Stimulated activated CD8-positive, alpha-beta memory T cell treated with anti-CD3 and anti-CD28 coated beads, Interleukin-2, amount 100 ng/mL, for 48 hours (primary cell): Measurements from ENCODE around the gene ALG1L2.
"Not testable (repeated sequence)": the region's sequence is repeated elsewhere in the genome, so short reads cannot be mapped to it uniquely, and the experiment has no call there.

Experiments used
- DNase-seq, 2 donors: peaks; one replicate each; pipeline ENCODE4 v3.0.0-alpha.2; 2020; ENCODE audit warnings: low read depth in 2 of 2

Gene ALG1L2, protein sequence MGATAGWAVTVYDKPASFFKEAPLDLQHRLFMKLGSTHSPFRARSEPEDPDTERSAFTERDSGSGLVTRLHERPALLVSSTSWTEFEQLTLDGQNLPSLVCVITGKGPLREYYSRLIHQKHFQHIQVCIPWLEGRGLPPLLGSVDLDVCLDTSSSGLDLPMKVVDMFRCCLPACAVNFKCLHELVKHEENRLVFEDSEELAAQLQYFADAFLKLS

DNA sequence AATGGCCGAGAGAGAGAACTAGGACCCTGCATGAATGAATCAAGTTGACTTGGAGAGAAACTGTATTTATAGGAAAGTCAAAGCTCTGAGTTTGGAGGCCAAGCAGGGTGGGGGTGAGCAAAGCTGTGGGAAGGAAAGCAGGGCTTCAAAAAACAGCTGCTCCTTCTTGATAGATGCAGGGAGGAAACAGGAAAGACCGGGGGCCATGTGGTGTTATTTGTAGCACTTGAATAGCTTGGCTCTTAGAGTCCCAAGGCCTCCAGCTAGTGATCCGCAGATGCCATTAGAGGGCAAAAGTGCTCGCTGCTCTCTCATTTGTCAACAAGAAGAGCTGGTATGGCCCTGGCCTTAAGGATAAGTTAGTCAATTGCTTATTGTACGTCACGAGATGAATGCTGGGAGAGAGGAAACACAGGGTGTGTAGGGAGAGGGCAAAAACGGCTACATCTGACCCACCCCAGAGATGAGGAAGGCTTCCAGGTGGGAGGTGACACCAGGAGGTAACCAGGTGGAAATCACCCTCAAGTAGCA is at the start of gene ALG1L2:
ALG1L2 (plus strand) TSS at position 481 of the 531 bp plus-strand sequence. CDS start 186 bp downstream, outside the sequence.
- no peak for DNase-seq

DNA sequence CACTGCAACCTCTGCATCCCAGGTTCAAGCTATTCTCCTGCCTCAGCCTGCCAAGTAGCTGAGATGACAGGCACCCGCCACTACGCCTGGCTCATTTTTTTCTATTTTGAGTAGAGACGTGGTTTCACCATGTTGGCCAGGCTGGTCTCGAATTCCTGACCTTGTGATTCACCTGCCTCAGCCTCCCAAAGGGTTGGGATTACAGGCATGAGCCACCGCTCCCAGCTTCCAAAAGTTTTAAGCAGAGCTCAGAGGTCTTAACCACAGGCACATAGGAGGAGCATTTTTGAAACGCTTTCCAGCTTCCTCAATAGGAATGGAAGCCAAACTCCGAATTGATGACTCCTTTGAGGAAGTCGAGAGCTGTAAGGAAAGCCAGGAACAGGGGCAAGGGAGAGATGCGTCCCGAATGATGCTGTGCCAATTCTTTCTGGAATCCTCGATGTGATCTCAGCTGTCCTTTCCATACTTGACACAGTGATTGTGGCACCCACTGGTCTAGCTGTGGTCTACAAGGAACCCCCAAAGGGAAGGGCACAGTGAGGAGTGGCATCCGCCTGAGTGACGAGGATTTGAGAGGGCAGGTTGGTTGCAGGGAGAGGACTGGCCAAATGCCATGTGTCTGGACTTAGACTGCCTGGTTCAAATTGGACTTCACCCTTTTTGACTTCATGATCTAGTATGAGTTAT is 44.4 kb upstream of the ALG1L2 start:
- not testable (repeated sequence) for DNase-seq

DNA sequence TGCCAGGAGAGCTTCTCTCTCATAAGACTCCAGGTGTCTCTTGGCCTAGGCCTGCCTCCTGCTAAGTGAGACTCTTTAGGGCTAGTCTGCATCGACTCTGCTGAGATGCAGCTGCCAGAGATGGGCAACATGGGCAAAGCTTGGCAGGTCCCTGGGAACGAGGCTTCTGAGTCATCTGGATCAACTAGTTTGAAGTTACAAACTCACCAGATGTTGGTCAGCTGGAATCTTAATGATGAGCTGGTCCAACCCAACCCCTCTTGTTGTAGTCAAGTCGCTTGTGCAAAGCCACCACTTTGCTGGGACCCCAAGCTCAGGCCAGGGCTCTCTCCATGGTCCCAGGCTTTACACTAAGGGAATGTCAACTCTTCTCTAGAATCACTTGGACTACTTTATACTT is 38.9 kb upstream of the ALG1L2 start:
- DNase-seq = not testable (repeated sequence)

DNA sequence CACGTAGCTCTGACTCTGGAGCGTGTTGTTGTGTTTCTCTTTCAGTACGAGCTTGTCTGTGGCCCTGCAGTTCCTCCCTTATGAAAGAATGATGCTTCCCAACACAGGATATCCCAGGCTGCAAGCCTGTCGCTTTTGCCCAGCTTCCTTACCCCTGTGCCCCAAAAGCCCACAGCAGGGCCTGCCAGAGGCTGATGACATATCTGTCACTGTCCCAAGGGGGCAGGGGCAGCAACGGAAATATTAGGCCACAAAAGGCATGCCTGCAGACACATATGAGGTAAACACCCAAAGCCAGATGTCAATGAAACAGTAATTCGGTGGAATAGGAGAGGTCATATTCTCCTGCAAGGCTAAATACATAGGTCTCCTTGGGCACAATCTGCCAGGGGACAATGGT is 38.0 kb upstream of the ALG1L2 start:
- DNase-seq = not testable (repeated sequence)

DNA sequence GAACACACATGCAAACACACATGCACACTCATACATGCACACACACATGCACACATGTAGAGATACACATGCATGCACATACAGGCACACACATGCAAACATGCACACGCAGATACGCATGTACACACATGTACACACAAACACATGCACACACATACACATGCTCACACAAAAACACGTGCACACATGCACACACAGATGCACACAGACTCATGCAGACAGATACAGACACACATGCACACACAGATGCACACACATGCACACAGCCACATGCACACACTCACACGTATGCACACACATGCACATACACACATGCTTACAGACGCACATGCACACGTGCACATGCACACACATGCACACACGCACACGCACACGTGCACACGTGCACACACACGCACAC is 37.3 kb upstream of the ALG1L2 start:
- DNase-seq = no peak

DNA sequence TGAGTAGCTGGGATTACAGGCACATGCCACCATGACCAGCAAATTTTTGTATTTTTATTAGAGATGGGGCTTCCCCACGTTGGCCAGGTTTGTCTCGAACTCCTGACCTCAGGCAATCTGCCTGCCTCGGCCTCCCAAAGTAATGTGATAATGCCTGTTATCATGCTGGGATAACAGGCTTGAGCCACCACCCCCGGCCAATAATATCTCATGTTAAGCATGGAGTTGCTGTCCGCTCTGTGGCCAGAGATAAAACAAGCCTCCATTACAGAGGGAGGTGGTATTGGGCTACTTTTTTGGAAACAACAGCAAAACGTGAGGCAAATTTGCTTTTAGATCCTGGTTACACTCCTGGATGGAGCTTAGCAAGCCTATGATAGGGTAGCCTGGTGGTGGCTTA is 32.9 kb upstream of the ALG1L2 start:
- DNase-seq = no peak

DNA sequence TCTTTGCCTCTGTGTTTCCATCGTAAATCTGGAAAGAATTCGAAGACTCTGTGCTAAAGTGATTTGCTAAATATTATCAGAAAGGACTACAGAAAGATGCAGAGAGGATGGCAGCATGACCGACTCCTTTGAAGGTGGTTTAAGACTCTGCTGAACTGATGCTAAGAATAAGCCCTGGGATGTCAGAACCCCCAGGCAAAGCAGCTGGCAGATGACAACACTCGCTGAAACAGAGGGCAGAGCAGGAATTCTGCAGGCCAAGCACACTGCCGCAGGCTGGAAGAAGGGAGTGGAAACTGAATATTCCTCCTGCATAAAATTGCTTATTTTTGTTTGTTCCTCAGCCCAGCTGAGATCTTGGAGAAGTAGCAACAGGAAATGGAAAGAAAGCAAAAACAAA is 29.3 kb upstream of the ALG1L2 start:
- DNase-seq = not testable (repeated sequence)

DNA sequence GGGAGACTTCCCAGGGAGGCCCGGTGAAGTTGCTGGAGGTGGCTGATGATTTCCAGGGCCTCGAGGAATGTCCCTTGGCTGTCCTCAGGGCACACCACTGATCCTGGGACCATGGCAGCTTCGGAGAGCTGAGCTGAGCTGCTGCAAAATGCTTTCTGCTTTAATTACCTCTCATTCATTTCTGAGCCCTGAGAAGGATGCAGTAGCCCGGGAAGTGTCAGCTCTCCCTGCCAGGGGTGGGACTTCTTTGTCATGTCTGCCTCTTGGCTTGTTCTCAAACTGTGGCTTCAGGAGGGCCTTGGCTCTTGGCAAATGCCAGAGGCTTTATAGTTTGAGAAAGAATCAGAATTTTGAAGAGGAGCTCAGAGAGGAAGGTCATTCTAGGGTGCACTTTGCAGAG is 28.7 kb upstream of the ALG1L2 start:
- DNase-seq = not testable (repeated sequence)

DNA sequence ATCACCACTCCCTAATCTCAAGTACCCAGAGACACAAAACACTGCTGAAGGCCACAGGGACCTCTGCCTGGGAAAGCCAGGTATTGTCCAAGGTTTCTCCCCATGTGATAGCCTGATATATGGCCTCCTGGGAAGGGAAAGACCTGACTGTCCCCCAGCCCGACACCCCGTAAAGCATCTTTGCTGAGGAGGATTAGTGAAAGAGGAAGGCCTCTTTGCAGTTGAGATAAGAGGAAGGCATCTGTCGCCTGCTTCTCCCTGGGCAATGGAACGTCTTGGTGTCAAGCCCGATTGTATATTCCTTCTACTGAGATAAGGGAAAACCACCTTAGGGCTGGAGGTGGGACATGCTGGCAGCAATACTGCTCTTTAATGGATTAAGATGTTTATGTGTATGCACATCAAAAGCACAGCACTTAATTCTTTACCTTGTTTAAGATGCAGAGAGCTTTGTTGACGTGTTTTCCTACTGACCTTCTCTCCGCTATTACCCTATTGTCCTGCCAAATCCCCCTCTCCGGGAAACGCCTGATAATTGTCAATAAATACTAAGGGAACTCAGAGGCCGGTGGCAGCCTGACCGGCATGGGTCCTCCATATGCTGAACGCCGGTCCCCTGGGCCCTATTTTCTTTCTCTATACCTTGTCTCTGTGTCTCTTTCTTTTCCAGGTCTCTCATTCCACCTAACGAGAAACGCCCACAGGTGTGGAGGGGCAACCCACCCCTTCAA is 23.9 kb upstream of the ALG1L2 start:
- not testable (repeated sequence) for DNase-seq

DNA sequence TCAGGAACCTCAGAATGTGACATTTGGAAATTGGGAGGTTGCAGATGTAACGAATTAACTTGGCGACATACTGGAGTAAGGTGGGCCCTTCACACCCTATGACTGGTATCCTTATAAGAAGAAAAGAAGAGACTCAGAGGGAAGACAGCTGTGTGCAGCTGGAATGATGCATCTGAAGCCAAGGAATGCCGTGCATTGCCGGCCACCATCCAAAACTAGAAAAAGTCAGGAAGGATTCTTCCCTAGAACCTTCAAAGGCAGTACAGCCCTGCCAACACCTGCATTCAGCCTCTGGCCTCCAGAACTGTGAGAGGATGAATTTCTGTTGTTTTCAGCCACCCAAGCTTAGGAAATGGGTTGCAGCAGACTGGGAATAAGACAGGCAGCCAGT is 23.4 kb upstream of the ALG1L2 start:
- not testable (repeated sequence) for DNase-seq

DNA sequence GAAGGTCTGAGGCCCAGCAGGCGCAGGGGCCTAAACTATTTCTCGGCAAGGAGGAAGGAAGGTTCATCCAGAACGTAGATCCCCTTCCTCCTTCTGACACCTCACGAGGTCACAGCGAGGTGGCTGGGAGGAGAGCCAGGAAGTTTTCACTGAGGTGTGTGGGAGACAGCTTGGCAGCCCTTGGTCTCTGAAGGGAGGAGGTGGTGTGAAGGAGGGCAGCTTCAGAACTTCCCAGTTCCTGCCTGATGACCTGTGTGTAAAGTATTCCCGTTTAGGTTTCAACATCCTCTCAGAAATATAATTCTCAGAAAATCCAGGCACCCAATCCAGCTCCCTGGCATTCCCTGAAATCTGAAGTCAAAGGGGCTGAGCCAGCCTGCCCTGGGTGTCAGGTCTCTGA is 22.9 kb upstream of the ALG1L2 start:
- not testable (repeated sequence) for DNase-seq

DNA sequence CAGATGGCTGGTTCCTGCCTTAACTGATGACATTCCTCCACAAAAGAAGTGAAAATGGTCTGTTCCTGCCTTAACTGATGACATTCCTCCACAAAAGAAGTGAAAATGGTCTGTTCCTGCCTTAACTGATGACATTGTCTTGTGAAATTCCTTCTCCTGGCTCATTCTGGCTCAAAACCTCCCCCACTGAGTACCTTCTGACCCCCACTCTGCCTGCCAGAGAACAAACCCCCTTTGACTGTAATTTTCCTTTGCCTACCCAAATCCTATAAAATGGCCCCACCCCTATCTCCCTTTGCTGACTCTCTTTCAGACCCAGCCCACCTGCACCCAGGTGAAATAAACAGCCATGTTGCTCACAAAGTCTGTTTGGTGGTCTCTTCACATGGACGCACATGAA is 22.5 kb upstream of the ALG1L2 start:
- not testable (repeated sequence) for DNase-seq

DNA sequence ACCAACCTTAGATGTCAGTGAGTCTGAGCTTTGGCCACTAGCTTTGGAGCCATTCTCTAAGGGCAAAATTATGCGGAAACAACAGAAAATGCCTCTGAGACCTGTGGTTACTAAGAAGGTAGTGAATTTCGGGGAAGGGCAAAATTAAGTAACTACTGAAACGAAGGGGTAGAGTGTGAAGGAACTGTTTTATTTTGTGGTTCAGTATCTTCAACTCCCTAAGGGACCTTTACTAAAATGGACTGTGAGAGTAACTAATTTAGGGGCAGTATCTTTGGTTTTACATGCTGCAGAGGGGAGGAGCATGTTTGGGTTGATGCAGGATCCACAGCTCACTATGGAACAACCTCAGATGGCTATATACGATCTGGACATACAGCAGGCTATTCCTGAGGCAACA is 8.0 kb upstream of the ALG1L2 start:
- no peak for DNase-seq

DNA sequence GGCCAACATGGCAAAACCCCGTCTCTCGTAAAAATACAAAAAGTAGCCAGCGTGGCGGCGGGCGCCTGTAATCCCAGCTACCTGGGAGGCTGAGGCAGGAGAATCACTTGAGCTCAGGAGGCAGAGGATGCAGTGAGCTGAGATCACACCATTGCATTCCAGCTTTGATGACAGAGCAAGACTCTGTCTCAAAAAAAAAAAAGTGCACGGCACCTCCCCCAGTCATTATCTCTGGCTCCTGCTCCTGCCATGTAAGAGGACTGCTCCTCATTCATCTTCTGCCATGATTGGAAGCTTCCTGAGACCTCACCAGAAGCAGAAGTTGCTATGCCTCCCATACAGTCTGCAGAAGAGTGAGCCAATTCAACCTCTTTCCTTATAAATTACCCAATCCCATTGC is 4.0 kb upstream of the ALG1L2 start:
- no peak for DNase-seq

DNA sequence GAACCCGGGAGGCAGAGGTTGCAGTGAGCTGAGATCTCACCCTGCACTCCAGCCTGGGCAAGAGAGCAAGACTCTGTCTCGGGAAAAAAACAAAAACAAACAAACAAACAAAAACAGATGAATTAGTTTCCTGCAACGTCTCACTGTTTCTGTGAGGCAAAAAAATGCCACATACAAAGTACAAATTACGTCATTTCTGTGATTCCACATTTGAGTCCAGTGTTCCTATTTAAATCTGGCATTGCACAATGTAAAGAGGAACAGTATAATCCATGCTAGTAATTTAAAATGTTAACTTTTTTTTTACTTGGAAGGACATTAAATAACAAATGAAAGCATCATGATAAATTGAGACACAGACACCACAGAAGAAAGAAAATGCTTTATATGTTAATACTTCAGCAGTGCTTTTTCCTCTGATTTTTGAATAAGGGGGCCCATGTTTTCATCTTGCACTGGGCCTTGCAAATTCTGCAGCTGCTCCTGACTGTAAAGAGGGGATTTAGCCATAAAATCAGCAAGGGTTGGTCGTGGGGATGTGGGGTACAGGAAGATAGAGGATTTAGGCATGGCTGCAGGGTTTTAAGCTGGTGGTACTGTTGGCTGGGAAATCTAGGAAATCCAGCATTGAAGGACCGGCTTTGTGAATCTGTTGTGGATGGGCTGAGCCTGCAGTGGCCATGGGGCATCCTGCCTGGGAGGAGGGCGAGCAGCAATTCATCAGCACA is 1.9 kb downstream of the ALG1L2 start:
- not testable (repeated sequence) for DNase-seq

DNA sequence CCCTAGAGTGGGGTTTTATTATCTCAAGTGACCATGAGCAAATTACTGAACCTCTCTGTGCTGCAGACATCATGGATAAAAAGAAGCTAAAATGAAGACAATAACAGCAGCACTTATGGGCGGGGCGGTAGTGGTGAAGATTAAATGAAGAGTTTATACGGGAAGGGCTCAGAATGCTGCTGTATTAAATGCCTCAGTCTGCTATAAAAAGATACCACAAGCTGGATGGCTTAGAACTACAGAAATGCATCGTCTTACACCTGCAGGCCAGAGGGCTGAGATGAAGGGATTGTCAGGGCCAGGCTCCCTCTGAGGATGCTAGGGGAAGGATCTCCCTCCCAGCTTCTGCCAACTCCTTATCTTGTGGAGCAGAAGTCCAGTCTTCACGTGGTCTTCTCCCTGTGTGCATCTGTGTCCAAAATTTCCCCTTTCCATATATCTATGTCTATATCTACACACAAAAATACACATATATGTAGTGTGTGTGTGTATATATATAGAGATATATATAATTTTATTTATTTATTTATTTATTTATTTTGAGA is 2.9 kb downstream of the ALG1L2 start:
- no peak for DNase-seq

DNA sequence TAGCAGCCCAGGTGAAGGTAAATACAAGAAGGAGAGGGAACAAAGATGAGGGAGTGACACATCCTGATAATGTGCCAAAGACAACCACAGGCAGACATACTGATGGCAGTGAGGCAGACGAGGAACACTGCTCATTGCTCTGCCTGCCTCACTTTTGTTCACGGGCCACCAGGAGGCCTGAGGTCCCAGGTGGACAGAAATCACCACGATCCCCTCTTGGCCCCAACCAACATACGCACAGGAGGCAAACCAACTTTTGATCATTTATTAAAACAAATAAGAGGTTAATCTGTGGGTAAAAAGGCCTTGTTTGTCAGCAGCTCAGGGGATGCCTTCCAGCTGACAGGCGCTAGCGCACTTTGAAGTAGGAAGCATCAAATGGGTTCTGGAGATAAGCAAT is 4.2 kb downstream of the ALG1L2 start:
- DNase-seq = no peak

DNA sequence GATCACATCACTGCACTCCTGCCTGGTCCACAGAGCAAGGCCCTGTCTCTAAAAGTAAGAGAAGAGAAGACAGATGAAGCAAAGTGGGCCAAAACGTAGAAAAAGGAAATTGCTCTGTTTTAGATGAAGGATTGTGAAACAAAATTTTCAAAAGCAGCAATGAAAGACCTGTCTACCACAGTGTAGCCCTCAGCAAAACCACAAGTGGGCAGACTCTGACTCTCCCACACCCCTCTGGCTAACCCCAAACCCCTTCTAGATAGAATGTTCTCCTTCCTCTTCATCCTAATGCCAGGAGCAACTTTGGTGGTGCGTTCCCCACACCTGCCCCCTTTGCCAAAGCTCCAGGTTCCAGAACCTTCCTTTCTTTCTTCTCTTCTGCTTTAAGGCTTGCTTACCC is 5.0 kb downstream of the ALG1L2 start:
- DNase-seq = not testable (repeated sequence)

DNA sequence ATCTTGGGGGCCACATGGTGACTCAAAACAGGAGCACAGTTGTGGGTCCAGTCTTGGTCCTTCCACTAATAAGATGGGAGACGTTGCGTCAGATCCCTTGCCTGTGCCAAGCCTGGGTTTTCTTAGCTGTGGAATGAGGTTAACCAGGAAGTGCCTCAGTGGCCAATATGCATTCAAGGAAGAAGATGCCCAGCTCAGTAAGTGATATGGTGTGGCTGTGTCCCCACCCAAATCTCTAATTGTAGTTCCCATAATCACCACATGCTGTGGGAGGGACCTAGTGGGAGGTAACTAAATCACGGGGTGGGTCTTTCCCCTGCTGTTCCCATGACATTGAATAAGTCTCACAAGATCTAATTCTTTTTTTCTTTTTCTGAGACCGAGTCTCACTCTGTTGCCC is 6.4 kb downstream of the ALG1L2 start:
- DNase-seq = no peak

DNA sequence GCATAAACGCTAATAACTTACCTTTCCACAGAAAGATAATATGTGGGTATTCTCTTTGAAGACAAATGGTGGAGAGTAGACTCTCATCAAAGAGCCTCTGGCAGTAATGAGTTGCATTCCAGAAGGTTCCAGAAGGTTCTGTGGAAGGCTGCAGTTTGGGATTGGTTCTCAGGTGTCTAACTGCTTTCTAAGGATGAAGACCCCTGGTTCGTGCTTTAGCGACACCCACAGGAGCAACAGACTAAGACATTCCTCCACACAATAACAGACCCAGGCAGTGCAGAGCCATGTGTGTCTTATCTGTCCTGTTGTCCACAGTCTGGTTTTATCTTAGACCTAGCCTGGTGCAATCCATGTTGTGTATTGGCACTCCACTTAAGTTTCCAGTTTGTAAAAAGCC is 9.1 kb downstream of the ALG1L2 start:
- DNase-seq = not testable (repeated sequence)

DNA sequence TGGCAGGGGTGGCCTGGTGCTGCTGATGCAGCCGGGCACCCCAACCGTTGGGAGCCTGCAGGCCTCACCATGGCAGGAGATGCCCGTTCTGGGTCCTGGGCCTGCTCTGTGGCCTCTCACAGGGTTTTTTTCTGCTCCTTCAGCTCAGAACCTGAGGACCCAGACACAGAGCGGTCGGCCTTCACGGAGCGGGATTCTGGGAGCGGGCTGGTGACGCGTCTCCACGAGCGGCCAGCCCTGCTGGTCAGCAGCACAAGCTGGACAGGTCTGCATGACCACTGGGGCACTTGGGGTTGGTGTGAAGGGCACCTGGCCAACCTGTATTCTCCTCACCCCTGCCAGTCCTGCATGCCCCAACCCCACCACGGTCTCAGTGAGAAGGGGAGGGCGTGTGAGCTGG is 10.3 kb downstream of the ALG1L2 start:
- no peak for DNase-seq
